Measurements from ENCODE around the gene TAF13.

- no peak for TF ChIP-seq CTCF (IDR thresholded peaks at IDR 0.05)
- TF ChIP-seq POLR2A (IDR thresholded peaks at IDR 0.05), result no peak
- TF ChIP-seq POLR2AphosphoS5 (IDR thresholded peaks at IDR 0.05; ENCODE audit: insufficient read depth in 1 of 2, low read depth in 1 of 2), result no peak
Observed at GRCh38 chr1:109069294-109069693, 6.5 kb downstream of the TAF13 start.

Data from vagina (tissue), 2 donors.